Measurements from ENCODE around the gene THSD8. TPM values are rescaled to one million over a fixed set of nuclear protein-coding genes. Genes with fewer than 3 reads are reported as not detected.

THSD8 gene
- total RNA-seq, 1 donor from 2014 or later: 13.0 TPM

DNA sequence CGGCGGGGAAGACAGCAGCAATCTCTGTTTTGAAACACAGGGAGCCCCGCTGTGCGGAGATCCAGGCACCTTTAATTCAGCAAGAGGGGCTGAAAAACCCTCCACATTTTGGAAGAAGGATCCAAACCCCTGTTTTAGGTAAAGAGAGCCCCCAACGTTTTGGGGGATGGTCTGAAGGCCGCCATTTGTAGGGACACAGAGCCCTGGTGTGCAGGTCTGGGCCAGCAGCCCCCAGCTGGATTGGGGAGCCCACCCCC is 23.0 kb upstream of the THSD8 start:
- intact Hi-C loops (cut with micrococcal nuclease): loop anchor here (1.0 kb wide), 1 partner anchor 10 kb away; no protein-coding TSS in a partner anchor

DNA sequence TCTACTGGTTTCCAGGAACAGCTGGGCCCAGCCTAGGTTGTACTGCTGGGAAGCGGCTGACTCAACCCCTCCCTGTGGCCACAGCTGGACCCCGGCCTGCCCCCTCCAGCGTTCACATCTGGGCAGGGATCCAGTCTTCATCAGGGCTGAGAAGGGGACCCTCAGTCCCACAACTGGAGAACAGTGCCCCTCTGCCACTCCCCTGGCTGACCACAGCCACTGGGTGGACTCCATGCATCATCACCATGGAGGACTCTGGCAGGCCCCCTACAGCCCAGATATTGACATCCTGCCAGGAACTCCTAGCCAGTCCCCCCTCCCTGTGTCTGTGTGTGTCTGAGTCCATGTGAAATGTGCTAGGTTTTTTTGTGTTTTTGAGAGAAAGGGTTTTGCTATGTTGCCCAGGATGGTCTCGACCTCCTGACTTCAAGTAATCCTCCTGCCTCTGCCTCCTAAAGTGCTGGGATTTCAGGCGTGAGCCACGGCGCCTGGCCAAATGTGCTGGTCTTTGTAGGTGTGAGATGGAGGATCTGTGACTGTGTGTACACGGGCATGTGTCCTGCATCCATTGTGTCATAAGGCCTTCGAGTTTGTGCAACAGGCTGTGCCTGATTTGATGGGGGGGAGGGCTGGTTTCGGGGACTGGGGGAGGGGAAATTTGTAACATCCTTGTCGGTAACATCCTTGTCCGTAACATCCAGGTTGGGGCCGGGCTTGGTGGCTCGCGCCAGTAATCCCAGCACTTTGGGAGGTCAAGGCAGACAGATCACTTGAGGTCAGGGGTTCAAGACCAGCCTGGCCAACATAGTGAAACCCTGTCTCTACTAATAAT is 22.5 kb upstream of the THSD8 start:
- intact Hi-C loops (cut with micrococcal nuclease): no loop called here

DNA sequence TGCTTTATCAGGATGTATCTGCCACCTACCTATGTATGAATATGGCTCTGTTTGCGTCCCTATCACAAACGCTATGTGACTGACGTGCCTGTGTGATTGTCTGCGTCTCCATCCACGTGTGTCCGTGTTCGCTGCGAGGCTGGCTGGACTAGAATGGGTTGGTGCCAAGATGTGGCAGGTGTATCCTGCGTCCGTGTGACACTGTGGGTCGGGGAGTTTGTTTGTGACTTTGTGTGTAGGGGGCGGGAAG is 19.8 kb upstream of the THSD8 start:
- intact Hi-C loops (cut with micrococcal nuclease): loop anchor here (1.0 to 10.0 kb wide), 2 partner anchors 9 to 1743 kb away; partner anchors contain the start of genes JUNB and TECR

GRCh38 chr19:12782424-12783290 is 19.2 kb upstream of the THSD8 start:
- intact Hi-C loops (cut with micrococcal nuclease): loop anchor here (1.0 to 10.0 kb wide), 2 partner anchors 9 to 1742 kb away; partner anchors contain the start of genes JUNB and TECR

DNA sequence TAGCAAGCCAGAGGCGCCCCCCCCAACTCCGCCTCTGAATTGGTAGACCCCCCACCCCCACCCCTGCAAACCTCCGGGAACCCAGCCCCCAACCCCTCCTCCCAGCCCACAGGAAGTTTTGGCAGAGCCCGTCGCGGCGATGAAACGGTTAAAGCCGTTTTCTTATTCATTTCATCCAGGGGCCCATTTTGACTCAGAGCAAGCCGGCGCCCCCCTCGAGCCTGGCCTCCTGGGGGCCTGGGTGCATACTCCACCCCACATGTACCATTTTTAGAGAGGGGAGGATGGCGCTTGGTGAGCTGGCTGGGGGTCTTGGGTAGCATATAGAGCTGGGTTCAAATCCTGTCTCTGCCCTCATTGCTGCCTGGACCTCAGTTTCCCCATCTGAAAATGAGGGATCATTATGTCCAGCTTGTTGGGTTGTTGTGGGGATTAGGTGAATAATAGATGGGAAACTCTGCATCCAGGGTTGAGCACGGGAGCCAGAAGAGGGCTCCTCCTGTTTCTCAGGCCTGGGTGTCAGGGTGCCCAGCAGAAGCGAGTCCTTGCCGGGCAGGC is 18.5 kb upstream of the THSD8 start:
- intact Hi-C loops (cut with micrococcal nuclease): loop anchor here (10.0 kb wide), 1 partner anchor 1741 kb away; the partner anchor contains the start of gene TECR

- intact Hi-C loops (cut with micrococcal nuclease): loop anchor here (10.0 kb wide), 1 partner anchor 1741 kb away; the partner anchor contains the start of gene TECR
These were observed 17.9 kb upstream of the THSD8 start for GRCh38 chr19:12783849-12784393.

DNA sequence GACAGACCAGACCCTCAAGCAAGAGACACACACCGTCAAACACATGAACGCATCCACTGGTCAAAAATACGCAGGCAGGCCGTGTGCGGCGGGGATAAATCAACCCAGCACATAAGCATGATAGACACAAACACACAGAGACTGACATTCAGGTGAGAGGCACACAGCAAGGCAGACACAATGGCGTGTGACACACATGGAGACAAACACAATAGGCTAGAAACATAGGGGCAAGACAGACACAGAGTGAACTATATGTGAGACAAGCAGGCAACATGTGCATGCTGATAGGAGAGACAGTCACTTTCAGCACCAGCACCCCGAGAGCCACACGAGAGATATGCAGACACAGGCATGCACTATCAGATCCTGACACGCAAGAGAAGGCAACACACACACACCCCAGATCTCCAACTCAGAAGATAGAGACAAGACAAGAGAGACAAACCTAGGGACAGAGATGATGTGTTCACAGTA is 17.4 kb upstream of the THSD8 start:
- intact Hi-C loops (cut with micrococcal nuclease): loop anchor here (10.0 kb wide), 1 partner anchor 1740 kb away; the partner anchor contains the start of gene TECR

DNA sequence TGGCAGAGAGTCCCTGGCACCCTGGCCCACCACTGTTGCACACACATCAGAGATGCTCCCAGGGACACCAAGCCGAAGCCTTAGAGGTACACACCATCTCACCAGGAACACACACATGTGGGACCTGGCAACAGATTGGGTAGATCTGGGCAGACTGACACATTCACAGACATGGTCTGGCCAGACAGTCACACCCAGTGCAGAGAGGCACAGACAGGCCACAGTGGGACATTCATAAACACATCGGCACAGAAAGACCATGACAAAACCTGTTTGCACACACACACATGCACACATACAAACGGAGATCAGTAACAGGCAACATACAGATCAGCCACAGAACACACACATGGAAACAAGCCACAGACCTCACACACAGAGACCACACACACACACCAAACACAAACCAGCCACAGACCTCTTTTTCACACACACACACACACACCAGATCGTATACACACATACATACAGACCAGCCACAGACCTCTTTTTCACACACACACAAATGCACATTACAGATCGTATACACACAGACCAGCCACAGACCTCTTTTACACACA is 16.9 kb upstream of the THSD8 start:
- intact Hi-C loops (cut with micrococcal nuclease): loop anchor here (10.0 kb wide), 1 partner anchor 1740 kb away; the partner anchor contains the start of gene TECR

DNA sequence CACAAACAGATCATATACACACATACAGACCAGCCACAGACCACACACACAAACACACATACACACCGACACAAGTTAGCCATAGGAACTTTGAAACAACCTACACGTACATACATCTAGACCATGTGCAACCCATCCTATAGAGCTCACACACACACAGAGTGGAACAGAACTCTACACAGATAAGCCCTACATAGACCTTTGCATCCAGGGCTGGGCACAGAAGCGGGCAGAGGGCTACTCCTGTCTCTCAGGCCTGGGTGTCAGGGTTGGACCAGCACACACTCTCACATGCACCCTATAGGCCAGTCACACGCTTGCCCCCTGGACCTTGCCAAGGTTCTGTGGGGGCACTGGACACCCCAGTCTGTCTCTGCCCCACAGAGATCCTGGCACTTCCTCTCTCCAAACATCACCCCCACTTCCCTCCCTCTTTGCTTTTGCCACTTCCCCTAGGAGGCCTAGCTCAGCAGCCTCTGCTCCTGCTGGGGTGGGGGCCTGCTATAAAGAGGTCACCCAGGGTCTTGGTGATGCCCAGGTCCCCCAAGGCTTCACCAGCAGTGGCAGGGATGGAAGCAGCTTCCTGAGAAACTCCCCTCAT is 16.3 kb upstream of the THSD8 start:
- intact Hi-C loops (cut with micrococcal nuclease): loop anchor here (10.0 kb wide), 1 partner anchor 1739 kb away; the partner anchor contains the start of gene TECR

GRCh38 chr19:12786141-12786870 is 15.6 kb upstream of the THSD8 start:
- intact Hi-C loops (cut with micrococcal nuclease): loop anchor here (10.0 kb wide), 1 partner anchor 1738 kb away; the partner anchor contains the start of gene TECR

DNA sequence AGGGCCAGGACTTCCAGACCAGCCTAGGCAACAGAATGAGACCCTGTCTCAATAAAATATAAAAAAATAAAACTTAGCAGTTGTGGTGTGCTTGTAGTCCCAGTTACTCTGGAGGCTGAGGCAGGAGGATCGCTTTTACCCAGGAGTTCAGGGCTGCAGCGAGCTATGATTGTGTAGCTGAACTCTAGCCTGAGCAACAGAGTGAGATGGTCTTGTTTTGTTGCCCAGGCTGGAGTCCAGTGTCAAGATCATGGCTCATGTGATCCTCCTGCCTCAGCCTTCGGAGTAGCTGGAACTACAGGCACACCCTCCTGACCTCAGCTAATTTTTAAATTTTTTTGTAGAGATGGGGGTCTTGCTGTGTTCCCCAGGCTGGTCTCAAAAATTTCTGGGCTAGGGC is 14.9 kb upstream of the THSD8 start:
- intact Hi-C loops (cut with micrococcal nuclease): loop anchor here (10.0 kb wide), 1 partner anchor 1738 kb away; the partner anchor contains the start of gene TECR

- intact Hi-C loops (cut with micrococcal nuclease): loop anchor here (10.0 kb wide), 1 partner anchor 1737 kb away; the partner anchor contains the start of gene TECR
These were observed 14.4 kb upstream of the THSD8 start for GRCh38 chr19:12787458-12787857.

GRCh38 chr19:12788042-12788681 is 13.7 kb upstream of the THSD8 start:
- intact Hi-C loops (cut with micrococcal nuclease): loop anchor here (10.0 kb wide), 1 partner anchor 1737 kb away; the partner anchor contains the start of gene TECR

GRCh38 chr19:12788682-12789097 is 13.2 kb upstream of the THSD8 start:
- intact Hi-C loops (cut with micrococcal nuclease): loop anchor here (1.0 to 10.0 kb wide), 2 partner anchors 10 to 1736 kb away; partner anchors contain the start of gene TECR

GRCh38 chr19:12789098-12789903 is 12.6 kb upstream of the THSD8 start:
- intact Hi-C loops (cut with micrococcal nuclease): loop anchor here (1.0 to 10.0 kb wide), 2 partner anchors 11 to 1736 kb away; partner anchors contain the start of gene TECR

DNA sequence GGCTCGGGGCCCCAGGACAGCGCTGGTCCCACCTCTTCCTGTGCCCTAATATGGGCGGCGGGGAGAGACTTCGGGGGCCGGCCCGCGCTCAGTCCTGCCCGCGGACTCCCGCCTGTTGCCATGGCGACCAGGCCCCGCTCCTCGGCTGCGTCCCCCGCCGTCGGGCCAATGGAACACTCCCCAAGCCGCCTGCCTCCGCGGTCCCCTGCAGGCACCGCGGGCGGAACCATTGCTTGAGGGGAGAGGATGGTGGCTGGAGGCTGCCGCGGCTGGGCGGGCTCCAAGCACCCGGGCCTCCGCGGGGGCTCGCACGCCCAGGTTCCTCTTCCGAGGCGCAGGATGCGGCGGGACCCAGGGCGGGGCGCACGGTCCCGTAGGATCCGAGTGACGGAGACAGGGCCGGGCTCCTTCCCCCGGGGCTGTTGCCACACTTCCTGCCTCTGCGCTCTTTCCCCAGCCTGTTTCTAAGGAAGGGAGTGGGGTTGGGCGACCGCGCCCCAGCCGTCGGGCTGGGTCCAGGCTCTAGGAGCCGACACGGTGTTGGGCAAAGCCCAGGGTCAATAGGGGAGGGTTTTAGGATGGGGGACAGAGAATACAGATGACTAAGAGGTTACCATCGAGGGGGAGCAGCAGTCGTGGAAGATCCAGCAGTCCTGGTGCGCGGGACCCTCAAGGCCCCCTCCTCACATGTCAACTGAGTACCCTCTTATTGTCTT is 11.8 kb upstream of the THSD8 start:
- intact Hi-C loops (cut with micrococcal nuclease): loop anchor here (1.0 to 10.0 kb wide), 6 partner anchors 12 to 1735 kb away; partner anchors contain the start of genes CALR, DHPS, IER2 and STX10

Measured in T-helper 1 cell treated with Interleukin-12 subunit alpha and Interleukin-12 subunit beta and Interleukin-4 antibody, amounts not matched to agents 30 ng/mL and 1 ng/mL, for 36 hours (primary cell).